H1 (cell line): Measurements from ENCODE around the gene KANSL2. TPM values are rescaled to one million over a fixed set of nuclear protein-coding genes. Genes with fewer than 3 reads are reported as not detected.

Experiments used
- CTCF ChIA-PET: fragments of 300-600 bp; sonication (Branson Sonifier 250); formaldehyde crosslinking; loops from one replicate; lab custom pipeline; 2021; ENCODE audit not compliant: partially characterized antibody; lab: Charles Lee
- POLR2A ChIA-PET: fragments of 300-600 bp; sonication (Branson Sonifier 250); formaldehyde crosslinking; loops from one replicate; lab custom pipeline; 2021; ENCODE audit warnings: inconsistent platforms; ENCODE audit not compliant: partially characterized antibody; lab: Charles Lee
- DNase-seq, 2 experiments: peaks; one replicate each; pipeline versions ENCODE4 v3.0.0 to v3.0.0-alpha.2; 2010 to 2022; ENCODE audit warnings: low spot score in 2 of 2, low read depth in 1 of 2, mixed read lengths in 1 of 2
- FAIRE-seq: peaks from 2 replicates; lab custom pipeline; 2011; peaks lifted over from hg19 to GRCh38; lab: Jason Lieb, UNC
- H2AFZ ChIP-seq: 2 replicates; pipeline ENCODE4 v1.8.1; 2012; ENCODE audit warnings: low read length, inconsistent platforms
- H2AK5ac ChIP-seq: 2 replicates; pipeline ENCODE4 v1.6.1; 2013; ENCODE audit warnings: low read depth, low read length
- H2BK120ac ChIP-seq: replicated peaks from 2 replicates; pipeline ENCODE3; 2013; ENCODE audit warnings: low read depth, low read length, inconsistent platforms
- H2BK12ac ChIP-seq: 2 replicates; pipeline ENCODE4 v1.6.1; 2013; ENCODE audit warnings: low read depth, low read length
- H2BK15ac ChIP-seq: 2 replicates; pipeline ENCODE4 v1.6.1; 2013; ENCODE audit warnings: low read length
- H2BK20ac ChIP-seq: 2 replicates; pipeline ENCODE4 v1.6.1; 2013; ENCODE audit warnings: low read length
- H2BK5ac ChIP-seq: 2 replicates; pipeline ENCODE4 v1.6.1; 2013; ENCODE audit warnings: low read depth, low read length
- H3K14ac ChIP-seq: 2 replicates; pipeline ENCODE4 v1.6.1; 2013; ENCODE audit warnings: inconsistent platforms; ENCODE audit not compliant: insufficient read length
- H3K18ac ChIP-seq: 2 replicates; pipeline ENCODE4 v1.6.1; 2013; ENCODE audit warnings: low read length; ENCODE audit errors: extremely low read depth
- H3K23ac ChIP-seq: 2 replicates; pipeline ENCODE4 v1.6.1; 2013; ENCODE audit warnings: inconsistent platforms; ENCODE audit not compliant: insufficient read length
- H3K23me2 ChIP-seq: 2 replicates; pipeline ENCODE4 v1.6.1; 2013; ENCODE audit warnings: low read depth, low read length
- H3K27ac ChIP-seq: 2 replicates; pipeline ENCODE4 v1.6.1; 2011; ENCODE audit warnings: low read depth, low read length, inconsistent platforms
- H3K27me3 ChIP-seq, 4 experiments: replicated peaks in 1 of 4; 1 replicate in 1 of 4; 2 replicates in 3 of 4; pipeline versions ENCODE4 v1.6.1 to v1.8.1; 2011 to 2013; ENCODE audit warnings: low read length in 3 of 4, mild to moderate bottlenecking in 3 of 4, inconsistent platforms in 2 of 4, mixed read lengths in 2 of 4, moderate library complexity in 1 of 4; ENCODE audit not compliant: control insufficient read depth in 3 of 4, insufficient read depth in 3 of 4; ENCODE audit errors: extremely low read depth in 1 of 4
- H3K36me3 ChIP-seq, 4 experiments: 2 replicates each; pipeline versions ENCODE4 v1.6.1 to v1.8.1; 2011 to 2013; ENCODE audit warnings: mild to moderate bottlenecking in 4 of 4, low read length in 3 of 4, moderate library complexity in 2 of 4, control low read depth in 1 of 4, inconsistent platforms in 1 of 4; ENCODE audit not compliant: insufficient read depth in 4 of 4, control insufficient read depth in 2 of 4
- H3K4ac ChIP-seq: replicated peaks from 2 replicates; pipeline ENCODE3; 2013; ENCODE audit warnings: low read length, low read depth, mixed read lengths, inconsistent platforms; ENCODE audit not compliant: insufficient read length
- H3K4me1 ChIP-seq, 4 experiments: replicated peaks in 1 of 4; 1 replicate in 1 of 4; 2 replicates in 3 of 4; pipeline versions ENCODE4 v1.6.1 to v1.8.1; 2011 to 2013; ENCODE audit warnings: low read length in 3 of 4, inconsistent platforms in 2 of 4, mixed read lengths in 1 of 4; ENCODE audit not compliant: insufficient read depth in 4 of 4, control insufficient read depth in 3 of 4
- H3K4me2 ChIP-seq, 2 experiments: 2 replicates each; pipeline versions ENCODE4 v1.6.1 to v1.8.1; 2011 to 2013; ENCODE audit warnings: low read depth in 2 of 2, low read length in 2 of 2, control low read depth in 1 of 2, inconsistent platforms in 1 of 2, mild to moderate bottlenecking in 1 of 2; ENCODE audit not compliant: insufficient read depth in 1 of 2
- H3K4me3 ChIP-seq, 4 experiments: fragments of 200-600, 300-600 bp in 1 of 4; sonication (generic), shearing (Covaris generic), sonication (Bioruptor Twin) in 1 of 4; 2 replicates each; pipeline versions ENCODE4 v1.5.1 to v1.8.1; 2011 to 2016; ENCODE audit warnings: low read length in 4 of 4, low read depth in 3 of 4, control low read depth in 2 of 4, inconsistent platforms in 2 of 4, mild to moderate bottlenecking in 2 of 4, mixed read lengths in 1 of 4, moderate library complexity in 1 of 4; ENCODE audit not compliant: insufficient read depth in 2 of 4; ENCODE audit errors: extremely low read depth in 1 of 4
- H3K56ac ChIP-seq: replicated peaks from 2 replicates; pipeline ENCODE3; 2013; ENCODE audit warnings: low read depth, mild to moderate bottlenecking, mixed read lengths, low read length, inconsistent platforms; ENCODE audit not compliant: insufficient read length
- H3K79me1 ChIP-seq: 2 replicates; pipeline ENCODE4 v1.6.1; 2013; ENCODE audit warnings: low read depth, low read length, control low read depth
- H3K79me2 ChIP-seq, 2 experiments: 2 replicates each; pipeline versions ENCODE4 v1.6.1 to v1.8.1; 2012 to 2013; ENCODE audit warnings: low read length in 2 of 2, mild to moderate bottlenecking in 2 of 2, inconsistent platforms in 1 of 2; ENCODE audit not compliant: insufficient read depth in 2 of 2, control insufficient read depth in 1 of 2
- H3K9ac ChIP-seq, 4 experiments: replicated peaks in 1 of 4; 1 replicate in 1 of 4; 2 replicates in 3 of 4; pipeline versions ENCODE4 v1.6.1 to v1.8.1; 2011 to 2013; ENCODE audit warnings: low read depth in 3 of 4, low read length in 3 of 4, control low read depth in 2 of 4, mild to moderate bottlenecking in 2 of 4, moderate library complexity in 2 of 4, inconsistent platforms in 1 of 4; ENCODE audit errors: extremely low read depth in 1 of 4
- H3K9me3 ChIP-seq, 2 experiments: 2 replicates each; pipeline versions ENCODE4 v1.6.1 to v1.8.1; 2012 to 2013; ENCODE audit warnings: mild to moderate bottlenecking in 2 of 2, moderate library complexity in 2 of 2, control low read depth in 1 of 2, inconsistent platforms in 1 of 2, low read depth in 1 of 2, low read length in 1 of 2, mixed read lengths in 1 of 2; ENCODE audit not compliant: insufficient read depth in 2 of 2
- H4K20me1 ChIP-seq, 2 experiments: replicated peaks in 1 of 2; 2 replicates each; pipeline versions ENCODE3 to v1.8.1; 2011 to 2013; ENCODE audit warnings: inconsistent platforms in 2 of 2, low read length in 2 of 2, mild to moderate bottlenecking in 1 of 2; ENCODE audit not compliant: insufficient read depth in 2 of 2, control insufficient read depth in 1 of 2
- H4K5ac ChIP-seq: 2 replicates; pipeline ENCODE4 v1.6.1; 2013; ENCODE audit warnings: low read length, low read depth, mixed read lengths, inconsistent platforms; ENCODE audit not compliant: insufficient read length
- H4K8ac ChIP-seq: 2 replicates; pipeline ENCODE4 v1.8.0; 2013; ENCODE audit warnings: mild to moderate bottlenecking, moderate library complexity, low read length, inconsistent platforms; ENCODE audit not compliant: insufficient read depth; ENCODE audit errors: extremely low read depth
- H4K91ac ChIP-seq: replicated peaks from 2 replicates; pipeline ENCODE3; 2013; ENCODE audit warnings: low read length, mixed read lengths, inconsistent platforms; ENCODE audit not compliant: insufficient read length
- POLR2AphosphoS5 ChIP-seq: IDR thresholded peaks from 2 replicates; pipeline ENCODE4 v1.6.1; 2011; ENCODE audit warnings: low read depth, low read length
- RXRA ChIP-seq: IDR thresholded peaks from 2 replicates; pipeline ENCODE4 v1.6.1; 2011; ENCODE audit warnings: low read depth, mild to moderate bottlenecking, low read length, moderate library complexity; ENCODE audit not compliant: insufficient read depth
- WGBS, 2 experiments: shearing (Covaris generic) in 1 of 2; methylation state at CpG; one replicate each; pipeline versions ENCODE4 v1.1.6 to v1.1.7; 2013 to 2015; ENCODE audit warnings: low lambda C conversion rate in 2 of 2, mixed read lengths in 2 of 2, inconsistent platforms in 1 of 2, low coverage in 1 of 2, missing lambda C conversion rate in 1 of 2; ENCODE audit not compliant: insufficient replicate concordance in 2 of 2, insufficient coverage in 1 of 2, insufficient read length in 1 of 2; ENCODE audit errors: extremely low coverage in 1 of 2, missing lambda C conversion rate in 1 of 2; 5-methylcytosine and 5-hydroxymethylcytosine counted together
- polyA plus RNA-seq, 7 experiments: library from polyadenylated mRNA; depleted of rRNA in 3 of 7; stranded (reverse) in 5 of 7; unstranded in 2 of 7; fragments of >200 nt in 5 of 7; fragments of 200-250 nt in 2 of 7; gene quantifications; 1 replicate in 5 of 7; 2 replicates in 1 of 7; 4 replicates in 1 of 7; pipeline versions ENCODE4 v1.2.1 to v1.2.3, GENCODE V29; 2011 to 2013; ENCODE audit warnings: missing spikeins in 2 of 7, mixed read lengths in 2 of 7
- total RNA-seq: library from RNA; stranded (reverse); fragmentation: NEBNext Ultra II Directional; extraction: Animal tissue kit (Norgen Biotek cat#: 25700); gene quantifications from 2 replicates; pipeline ENCODE4 v1.2.1, GENCODE V29; 2021

KANSL2 gene
- total and polyA plus RNA-seq, 2 of the 8 experiments (the other 6 are each of a cell fraction or from before 2014, with no cell fraction given): 48.4 to 50.7 TPM

GRCh38 chr12:48683534-48683933 is 1.5 kb upstream of the KANSL2 start:
- no peak for FAIRE-seq
- no peak overlapping the region for H2BK12ac ChIP-seq
- TF ChIP-seq POLR2AphosphoS5 (no peak), RXRA (no peak)

More at GRCh38 chr12:48683534-48683933, 1.5 kb upstream of the KANSL2 start:
- no peak overlapping the region for H4K91ac ChIP-seq
- no peak overlapping the region for H2AK5ac ChIP-seq
- peaks cover 0 to 3% (median under 1%) of the 10 kb centered on the region in 4 experiments; a peak in 3 of 7 replicates for H3K4me1 ChIP-seq
- H3K4me2 ChIP-seq: no peak overlapping the region
- H3K27me3 ChIP-seq: no peaks in the 10 kb centered on the region
- ChIA-PET POLR2A (interaction anchor here (0.6 to 2.7 kb wide), 7 partner anchors 8 to 32 kb away, joined by 3 to 18 read pairs (median 16); partner anchors contain the start of gene CCNT1), CTCF (interaction anchor here (0.6 to 1.0 kb wide), 2 partner anchors 47 to 70 kb away, joined by 3 to 4 read pairs; no protein-coding TSS in a partner anchor)
- peaks cover 5 to 6% of the 10 kb centered on the region in 2 experiments for H4K20me1 ChIP-seq
- H2BK20ac ChIP-seq: no peak overlapping the region
- no peak overlapping the region for H2BK5ac ChIP-seq
- H3K18ac ChIP-seq: no peak overlapping the region
- H4K5ac ChIP-seq: no peak overlapping the region
- H3K23me2 ChIP-seq: 0 out of 2 replicates have a peak, but pooled peaks cover 3% of the 10 kb centered on the region
- H3K4me3 ChIP-seq: no peak overlapping the region
- H2BK15ac ChIP-seq: no peak overlapping the region
- H3K9me3 ChIP-seq: no peaks in the 10 kb centered on the region
- no peak overlapping the region for H3K4ac ChIP-seq
- no peak overlapping the region for H3K27ac ChIP-seq
- no peak overlapping the region for H4K8ac ChIP-seq
- no peak for DNase-seq
- no peak overlapping the region for H3K14ac ChIP-seq
- H3K9ac ChIP-seq: no peak overlapping the region
- no peak overlapping the region for H2BK120ac ChIP-seq
- no peak overlapping the region for H2AFZ ChIP-seq
- H3K79me1 ChIP-seq: peaks cover 6% of the 10 kb centered on the region; the same call in 1 of the 2 replicates
- peaks cover 20 to 35% of the 10 kb centered on the region in 2 experiments for H3K79me2 ChIP-seq
- peaks cover 6 to 28% (median 15%) of the 10 kb centered on the region in 4 experiments for H3K36me3 ChIP-seq
- no peak overlapping the region for H3K23ac ChIP-seq
- no peak overlapping the region for H3K56ac ChIP-seq
- 88% methylated on average over 4 of the region's 4 CpGs; no CpG with 5 or more reads in 1 of the 2 experiments for WGBS, 2 experiments
